Spleen (tissue), 11 donors: ENCODE measurements around the gene CBFA2T2. TPM values are rescaled to one million over a fixed set of nuclear protein-coding genes. Genes with fewer than 3 reads are reported as not detected.
"Not testable (repeated sequence)": the region's sequence is repeated elsewhere in the genome, so short reads cannot be mapped to it uniquely, and the experiment has no call there.

Experiments used
- DNase-seq: peaks from one replicate; pipeline ENCODE4 v3.0.0-alpha.2; 2020
- H3K27ac ChIP-seq, 8 donors: fragments of 200-600 bp; sonication (generic) in 7 of 8; 1 replicate in 4 of 8; 2 replicates in 4 of 8; pipeline versions ENCODE4 v1.5.0 to v1.8.0; 2016 to 2021; ENCODE audit warnings: inconsistent platforms in 4 of 8, mild to moderate bottlenecking in 4 of 8, moderate library complexity in 1 of 8
- H3K27me3 ChIP-seq, 7 donors: fragments of 200-600 bp; sonication (generic) in 6 of 7; replicated peaks in 1 of 7; 1 replicate in 4 of 7; 2 replicates in 3 of 7; pipeline versions ENCODE4 v1.5.0 to v1.8.0; 2016 to 2021; ENCODE audit warnings: inconsistent platforms in 3 of 7, mild to moderate bottlenecking in 1 of 7
- H3K36me3 ChIP-seq, 6 donors: fragments of 200-600 bp; sonication (generic) in 5 of 6; 1 replicate in 4 of 6; 2 replicates in 2 of 6; pipeline versions ENCODE4 v1.5.0 to v1.8.0; 2016 to 2021; ENCODE audit warnings: inconsistent platforms in 2 of 6
- H3K4me1 ChIP-seq, 6 donors: fragments of 200-600 bp; sonication (generic) in 5 of 6; 1 replicate in 3 of 6; 2 replicates in 3 of 6; pipeline versions ENCODE4 v1.5.0 to v1.8.0; 2016 to 2021; ENCODE audit warnings: inconsistent platforms in 3 of 6
- H3K4me3 ChIP-seq, 8 donors: fragments of 200-600 bp; sonication (generic) in 7 of 8; 1 replicate in 4 of 8; 2 replicates in 4 of 8; pipeline versions ENCODE4 v1.5.0 to v1.8.0; 2016 to 2021; ENCODE audit warnings: inconsistent platforms in 4 of 8, mild to moderate bottlenecking in 4 of 8, moderate library complexity in 2 of 8
- H3K9me3 ChIP-seq, 8 donors: fragments of 200-600 bp; sonication (generic) in 7 of 8; 1 replicate in 4 of 8; 2 replicates in 4 of 8; pipeline versions ENCODE4 v1.5.0 to v1.8.0; 2016 to 2021; ENCODE audit warnings: inconsistent platforms in 4 of 8
- CTCF ChIP-seq, 11 experiments: fragments of 200-600 bp in 7 of 11; fragments of 450-650 bp in 4 of 11; sonication (generic) in 4 of 11; IDR thresholded peaks in 8 of 11; conservative IDR thresholded peaks in 3 of 11; 1 replicate in 7 of 11; 2 replicates in 4 of 11; pipeline versions ENCODE4 v1.4.0 to v1.8.0; 2016 to 2021; ENCODE audit warnings: antibody characterized with exemption in 11 of 11, inconsistent platforms in 4 of 11, mild to moderate bottlenecking in 1 of 11
- POLR2A ChIP-seq, 3 donors: fragments of 450-650 bp; IDR thresholded peaks; one replicate each; pipeline ENCODE4 v1.5.1; 2017; ENCODE audit warnings: antibody characterized with exemption in 3 of 3, mild to moderate bottlenecking in 1 of 3
- POLR2AphosphoS5 ChIP-seq, 3 donors: sonication (generic); formaldehyde crosslinking; IDR thresholded peaks; one replicate each; pipeline ENCODE4 v1.5.1; 2017; ENCODE audit warnings: antibody characterized with exemption in 3 of 3
- WGBS, 5 donors: extraction: QIAGEN DNeasy Blood & Tissue Kit in 3 of 5; methylation state at CpG; one replicate each; pipeline versions ENCODE4 v1.1.5 to v1.1.7; 2013 to 2018; 5-methylcytosine and 5-hydroxymethylcytosine counted together
- intact Hi-C: fragments of 100-400 bp; cut with DNase I; formaldehyde crosslinking; loops from one replicate; pipeline ENCODE4 v1.15.0; 2023; ENCODE audit warnings: low total_unique reads
- polyA plus RNA-seq, 3 donors: library from polyadenylated mRNA; stranded (reverse); fragments of 200-250 nt; gene quantifications; one replicate each; pipeline ENCODE4 v1.2.1, GENCODE V29; 2013
- total RNA-seq, 7 donors: library from RNA; depleted of rRNA in 3 of 7; stranded (reverse); fragments of >200 nt in 3 of 7; fragmentation: NEBNext Ultra II Directional in 4 of 7; extraction: Animal tissue kit (Norgen Biotek cat#: 25700) in 4 of 7; gene quantifications; one replicate each; pipeline versions ENCODE4 v1.1.0 to v1.2.1, GENCODE V29; 2016 to 2021
- donor health status: healthy with polysubstance abuse.
- donor health status: DM: no; HTN: no; CAD: no; lungs with moderate emphysema.
- donor health status: DM: no; HTN: no; CAD: no.
- donor health status: Bipolar disorder and iron deficiency.
- donor health status: healthy.
- donor health status: DM: no; HTN: no; CAD: no.
- donor health status: DM: yes; HTN: yes; CAD: no.

CBFA2T2 gene
- total and polyA plus RNA-seq, 10 donors, result 3.3 to 25.4 (median 17.8) TPM

- WGBS, 5 donors, result 97 to 98% (median 97%) methylated on average over 10 of the region's 10 CpGs
Observed at GRCh38 chr20:33488201-33488600, 1.7 kb upstream of the CBFA2T2 start.

GRCh38 chr20:33488661-33489494, 1.0 kb upstream of the CBFA2T2 start:
- intact Hi-C loops, result not testable (repeated sequence)
- DNase-seq, result peak; percentile 66

More at GRCh38 chr20:33488201-33488600, 1.7 kb upstream of the CBFA2T2 start:
- H3K4me1 ChIP-seq, result peaks cover 0 to 39% (median 26%) of the 10 kb centered on the region in 6 donors
- TF ChIP-seq CTCF (IDR thresholded peaks at IDR 0.05 in 8 of 11, conservative IDR thresholded peaks at IDR 0.05 in 3 of 11), result no peak
- no peak for TF ChIP-seq POLR2AphosphoS5 (IDR thresholded peaks at IDR 0.05)
- no peaks in the 10 kb centered on the region for H3K27me3 ChIP-seq
- no peak overlapping the region for H3K27ac ChIP-seq
- intact Hi-C loops, result no loop called here
- peak; percentile 47 for DNase-seq
- no peaks in the 10 kb centered on the region for H3K36me3 ChIP-seq
- H3K9me3 ChIP-seq, result no peaks in the 10 kb centered on the region
- no peak overlapping the region for H3K4me3 ChIP-seq

GRCh38 chr20:33489495-33490022, 337 bp upstream of the CBFA2T2 start:
- H3K27ac ChIP-seq, result peak overlapping the region; percentile 90 to 99 (median 96)
- no peaks in the 10 kb centered on the region for H3K27me3 ChIP-seq
- DNase-seq, result peak; percentile 100
- H3K4me3 ChIP-seq, result peak overlapping the region; percentile 22 to 97 (median 60)
- no peaks in the 10 kb centered on the region for H3K9me3 ChIP-seq
- 2 to 7% (median 3%) methylated on average over 12 to 36 of the region's 36 CpGs for WGBS, 5 donors
- intact Hi-C loops, result no loop called here
- no peaks in the 10 kb centered on the region for H3K36me3 ChIP-seq
- H3K4me1 ChIP-seq, result peaks cover 0 to 46% (median 26%) of the 10 kb centered on the region in 6 donors
- TF ChIP-seq CTCF (IDR thresholded peaks at IDR 0.05 in 8 of 11, conservative IDR thresholded peaks at IDR 0.05 in 3 of 11), result peak in 3 of 11 experiments; percentile 19 to 26 (median 23)
- peak; percentile 99 for TF ChIP-seq POLR2AphosphoS5 (IDR thresholded peaks at IDR 0.05)
- TF ChIP-seq POLR2A (IDR thresholded peaks at IDR 0.05), result peak; percentile 55 to 93 (median 89)

More at GRCh38 chr20:33488661-33489494, 1.0 kb upstream of the CBFA2T2 start:
- peaks cover 0 to 46% (median 26%) of the 10 kb centered on the region in 6 donors for H3K4me1 ChIP-seq
- not testable (repeated sequence) for H3K9me3 ChIP-seq, H3K27me3 ChIP-seq, H3K36me3 ChIP-seq
- peak overlapping the region; percentile 22 to 97 (median 60) for H3K4me3 ChIP-seq
- peak overlapping the region; percentile 90 to 99 (median 96) for H3K27ac ChIP-seq
- 93 to 96% (median 94%) methylated on average over 32 of the region's 32 CpGs for WGBS, 5 donors

GRCh38 chr20:33490934-33491656, 1.2 kb downstream of the CBFA2T2 start:
- H3K4me3 ChIP-seq, result peak overlapping the region; percentile 55 to 97 (median 86)
- H3K9me3 ChIP-seq, result no peaks in the 10 kb centered on the region
- intact Hi-C loops, result no loop called here
- DNase-seq, result no peak
- no peaks in the 10 kb centered on the region for H3K27me3 ChIP-seq
- 61 to 78% (median 72%) methylated on average over 8 of the region's 8 CpGs for WGBS, 5 donors
- peak overlapping the region in 7 of 8 donors; percentile 95 to 99 (median 97) for H3K27ac ChIP-seq
- peaks cover 0 to 53% (median 26%) of the 10 kb centered on the region in 6 donors for H3K4me1 ChIP-seq
- TF ChIP-seq POLR2AphosphoS5 (IDR thresholded peaks at IDR 0.05) (no peak), POLR2A (IDR thresholded peaks at IDR 0.05) (no peak), CTCF (IDR thresholded peaks at IDR 0.05 in 8 of 11, conservative IDR thresholded peaks at IDR 0.05 in 3 of 11) (no peak)
- H3K36me3 ChIP-seq, result no peaks in the 10 kb centered on the region
